ENCODE data around the gene STEAP4.
A peak's percentile ranks its signal among the peaks of the same experiment; 100 is the strongest.

The STEAP4 gene

GRCh38 chr7:88306590-88307048, at the start of gene STEAP4:
STEAP4 (minus strand) TSS chr7:88306894; CDS start chr7:88284269, 22,625 bp downstream.
- H3K79me2 ChIP-seq (ENCODE audit: low read length) = no peaks in the 10 kb centered on the region
- no peaks in the 10 kb centered on the region for H3K36me3 ChIP-seq (replicated peaks; ENCODE audit: low read depth, low read length)
- H3K4me1 ChIP-seq (ENCODE audit: low read length) = peaks cover 7% of the 10 kb centered on the region
- H3K4me2 ChIP-seq (ENCODE audit: low read length) = no peak within 1 kb of the TSS
- no peak for TF ChIP-seq EZH2phosphoT487 (IDR thresholded peaks at IDR 0.05; ENCODE audit: low read depth)
- H3K9ac ChIP-seq (ENCODE audit: low read length) = no peak within 1 kb of the TSS
- no peaks in the 10 kb centered on the region for H3K9me3 ChIP-seq (ENCODE audit: insufficient read depth, low read length)
- H3K4me3 ChIP-seq (ENCODE audit: low read length) = no peak within 1 kb of the TSS
- H4K20me1 ChIP-seq (ENCODE audit: insufficient read depth, low read length) = no peaks in the 10 kb centered on the region
- H3K27me3 ChIP-seq (ENCODE audit: low read depth, low read length) = no peaks in the 10 kb centered on the region
- H3K27ac ChIP-seq (ENCODE audit: low read length) = no peak within 1 kb of the TSS
- H2AFZ ChIP-seq (ENCODE audit: low read depth, low read length) = no peak within 1 kb of the TSS

- H2AFZ ChIP-seq (ENCODE audit: low read depth, low read length) = no peak overlapping the region
- TF ChIP-seq EZH2phosphoT487 (IDR thresholded peaks at IDR 0.05; ENCODE audit: low read depth) (no peak), CTCF (IDR thresholded peaks at IDR 0.05; ENCODE audit: low read depth, low read length) (no peak)
- no peaks in the 10 kb centered on the region for H4K20me1 ChIP-seq (ENCODE audit: insufficient read depth, low read length)
- peaks cover 13% of the 10 kb centered on the region for H3K4me1 ChIP-seq (ENCODE audit: low read length)
- no peak overlapping the region for H3K4me3 ChIP-seq (ENCODE audit: low read length)
- no peaks in the 10 kb centered on the region; the same call in 1 of the 2 replicates for H3K27me3 ChIP-seq (ENCODE audit: low read depth, low read length)
- H3K9me3 ChIP-seq (ENCODE audit: insufficient read depth, low read length) = no peaks in the 10 kb centered on the region
- no peak overlapping the region for H3K4me2 ChIP-seq (ENCODE audit: low read length)
- no peak overlapping the region for H3K27ac ChIP-seq (ENCODE audit: low read length)
- H3K79me2 ChIP-seq (ENCODE audit: low read length) = no peaks in the 10 kb centered on the region
- H3K36me3 ChIP-seq (replicated peaks; ENCODE audit: low read depth, low read length) = no peaks in the 10 kb centered on the region
- H3K9ac ChIP-seq (ENCODE audit: low read length) = no peak overlapping the region
These were observed 48.3 kb upstream of the STEAP4 start for GRCh38 chr7:88355011-88355410.

GRCh38 chr7:88350118-88350517, 43.4 kb upstream of the STEAP4 start:
- no peaks in the 10 kb centered on the region for H3K27me3 ChIP-seq (ENCODE audit: low read depth, low read length)
- H3K4me2 ChIP-seq (ENCODE audit: low read length) = no peak overlapping the region
- no peak overlapping the region for H3K9ac ChIP-seq (ENCODE audit: low read length)
- H3K9me3 ChIP-seq (ENCODE audit: insufficient read depth, low read length) = no peaks in the 10 kb centered on the region
- no peaks in the 10 kb centered on the region for H3K36me3 ChIP-seq (replicated peaks; ENCODE audit: low read depth, low read length)
- no peak for TF ChIP-seq CTCF (IDR thresholded peaks at IDR 0.05; ENCODE audit: low read depth, low read length)
- no peak for TF ChIP-seq EZH2phosphoT487 (IDR thresholded peaks at IDR 0.05; ENCODE audit: low read depth)
- H3K4me3 ChIP-seq (ENCODE audit: low read length) = no peak overlapping the region
- H2AFZ ChIP-seq (ENCODE audit: low read depth, low read length) = no peak overlapping the region
- no peaks in the 10 kb centered on the region for H3K79me2 ChIP-seq (ENCODE audit: low read length)
- H3K27ac ChIP-seq (ENCODE audit: low read length) = no peak overlapping the region
- H3K4me1 ChIP-seq (ENCODE audit: low read length) = peaks cover 35% of the 10 kb centered on the region
- no peaks in the 10 kb centered on the region for H4K20me1 ChIP-seq (ENCODE audit: insufficient read depth, low read length)

- H3K27me3 ChIP-seq (ENCODE audit: low read depth, low read length) = no peaks in the 10 kb centered on the region
- H3K79me2 ChIP-seq (ENCODE audit: low read length) = no peaks in the 10 kb centered on the region
- peak overlapping the region; percentile 4; the same call in 1 of the 2 replicates for H3K27ac ChIP-seq (ENCODE audit: low read length)
- peaks cover 30% of the 10 kb centered on the region for H3K4me1 ChIP-seq (ENCODE audit: low read length)
- H3K4me2 ChIP-seq (ENCODE audit: low read length) = peak overlapping the region; percentile 59
- H3K9ac ChIP-seq (ENCODE audit: low read length) = peak overlapping the region; percentile 30; the same call in 1 of the 2 replicates
- H2AFZ ChIP-seq (ENCODE audit: low read depth, low read length) = peak overlapping the region; percentile 69
- H3K36me3 ChIP-seq (replicated peaks; ENCODE audit: low read depth, low read length) = no peaks in the 10 kb centered on the region
- H3K9me3 ChIP-seq (ENCODE audit: insufficient read depth, low read length) = no peaks in the 10 kb centered on the region
- H4K20me1 ChIP-seq (ENCODE audit: insufficient read depth, low read length) = no peaks in the 10 kb centered on the region
- H3K4me3 ChIP-seq (ENCODE audit: low read length) = peak overlapping the region; percentile 53
- TF ChIP-seq EZH2phosphoT487 (IDR thresholded peaks at IDR 0.05; ENCODE audit: low read depth) = no peak
- TF ChIP-seq CTCF (IDR thresholded peaks at IDR 0.05; ENCODE audit: low read depth, low read length) = no peak
These were observed 40.8 kb upstream of the STEAP4 start for GRCh38 chr7:88347517-88347916.

Data from OCI-LY3 (cell line).